Fibroblast of gingiva (primary cell): Measurements from ENCODE around the gene PPARG.

Source experiments
- DNase-seq: peaks from one replicate; pipeline ENCODE4 v3.0.0-alpha.2; 2011; ENCODE audit warnings: low read depth

The PPARG gene

GRCh38 chr3:12416731-12417130, 127.9 kb downstream of the PPARG start:
- no peak for DNase-seq

DNA sequence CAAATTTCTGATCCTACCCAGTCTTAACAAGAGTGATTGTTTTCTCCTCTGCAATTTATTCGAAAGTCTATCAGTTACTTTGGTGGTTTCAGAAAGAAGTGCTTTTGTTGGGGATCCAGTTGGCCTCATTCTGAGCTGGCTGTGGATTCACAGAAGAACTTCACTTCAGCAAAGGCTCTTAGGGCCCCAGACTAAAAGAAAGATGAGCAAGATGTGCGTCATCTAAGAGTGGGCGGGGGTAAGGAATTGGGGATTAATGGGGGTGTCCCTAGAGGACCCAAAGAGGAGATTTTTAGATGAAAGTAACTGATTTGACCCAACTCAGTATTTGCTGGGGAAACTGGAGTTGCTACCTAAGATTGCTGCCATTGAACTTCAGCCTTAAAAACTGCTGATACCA, 131.5 kb downstream of the PPARG start:
- DNase-seq = no peak

DNA sequence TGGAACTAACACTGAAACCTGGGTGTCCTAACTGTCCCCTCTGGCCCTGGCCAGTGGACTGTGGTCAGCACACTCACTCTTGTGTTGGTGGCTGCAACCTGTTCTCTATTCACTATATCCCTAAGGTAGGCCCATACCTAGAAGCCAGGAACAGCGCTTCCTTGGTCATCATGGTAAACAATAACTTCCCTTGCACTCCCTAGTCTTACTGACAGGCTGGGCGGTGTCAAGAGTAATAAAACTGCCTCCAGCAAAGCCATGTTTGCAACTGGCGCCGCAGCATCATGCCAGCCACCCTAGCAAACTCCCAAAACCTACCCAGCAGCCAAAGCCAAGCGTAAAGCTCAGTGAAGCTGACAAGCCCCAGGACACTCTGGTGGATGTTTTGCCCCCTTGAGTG, 132.3 kb downstream of the PPARG start:
- DNase-seq = no peak

DNA sequence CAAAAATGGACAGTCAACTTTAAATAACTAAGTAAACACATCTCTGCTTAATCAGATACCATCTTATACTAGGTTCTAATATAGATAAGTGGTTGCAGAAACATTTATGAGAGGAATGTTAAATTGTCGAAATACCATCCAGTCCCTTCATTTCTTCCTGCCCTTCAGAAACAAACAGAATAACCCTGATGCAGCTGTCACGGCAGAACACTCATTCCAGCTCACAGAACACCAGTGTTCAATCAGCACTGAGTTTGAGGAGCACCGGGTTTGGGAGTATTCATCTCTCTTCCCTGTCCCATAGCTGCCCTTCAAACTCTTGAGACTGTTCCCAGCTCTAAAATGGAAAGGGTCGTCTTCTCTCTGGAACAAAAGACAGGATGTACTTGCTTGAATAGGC, 134.3 kb downstream of the PPARG start:
- DNase-seq = no peak

- no peak for DNase-seq
These were observed 135.2 kb downstream of the PPARG start for GRCh38 chr3:12423918-12424630.

- DNase-seq = no peak
These were observed 135.9 kb downstream of the PPARG start for GRCh38 chr3:12424635-12425319.

- no peak for DNase-seq
These were observed 137.1 kb downstream of the PPARG start for GRCh38 chr3:12425850-12426579.

DNA sequence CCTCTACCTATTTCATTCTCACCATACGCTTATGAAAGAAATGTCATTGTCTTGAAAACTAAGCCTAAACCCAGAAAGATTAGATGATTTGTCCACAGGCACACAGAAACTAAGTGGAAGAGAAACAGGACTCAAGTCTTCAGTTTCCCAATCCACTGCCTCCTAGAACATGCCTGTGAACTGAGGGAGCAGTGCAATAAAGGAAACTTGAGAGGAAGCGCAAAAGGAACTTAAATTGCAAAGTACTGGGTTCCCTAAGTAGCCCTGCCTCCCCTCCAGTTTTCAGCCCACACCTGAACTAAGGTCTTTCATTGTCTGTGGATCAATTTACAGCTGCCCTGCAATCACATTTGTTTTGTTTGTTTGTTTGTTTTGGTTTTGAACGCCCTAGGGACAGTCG, 138.7 kb downstream of the PPARG start:
- peak; percentile 36 for DNase-seq

GRCh38 chr3:12428126-12428525, 139.3 kb downstream of the PPARG start:
- peak; percentile 40 for DNase-seq

DNA sequence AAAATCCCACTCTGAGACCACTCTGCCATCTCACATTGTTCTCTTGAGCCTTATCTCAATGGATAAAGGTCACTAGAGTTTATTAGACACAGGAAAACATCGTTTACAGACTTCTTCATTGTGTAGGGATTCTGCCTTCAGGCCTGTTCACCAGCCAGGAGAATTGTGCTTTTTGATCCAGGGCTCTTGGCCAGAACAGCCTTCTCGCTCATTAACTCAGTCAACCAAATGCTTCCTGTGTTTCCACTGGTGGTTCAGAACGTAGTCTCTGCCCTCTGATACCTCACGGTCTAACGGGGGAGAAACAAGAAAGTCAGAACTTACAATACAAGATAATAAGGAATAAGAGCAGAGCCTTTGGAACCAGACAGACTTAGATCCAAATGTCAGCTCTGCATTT, 141.2 kb downstream of the PPARG start:
- no peak for DNase-seq

- no peak for DNase-seq
These were observed 145.0 kb downstream of the PPARG start for GRCh38 chr3:12433823-12434222.

DNA sequence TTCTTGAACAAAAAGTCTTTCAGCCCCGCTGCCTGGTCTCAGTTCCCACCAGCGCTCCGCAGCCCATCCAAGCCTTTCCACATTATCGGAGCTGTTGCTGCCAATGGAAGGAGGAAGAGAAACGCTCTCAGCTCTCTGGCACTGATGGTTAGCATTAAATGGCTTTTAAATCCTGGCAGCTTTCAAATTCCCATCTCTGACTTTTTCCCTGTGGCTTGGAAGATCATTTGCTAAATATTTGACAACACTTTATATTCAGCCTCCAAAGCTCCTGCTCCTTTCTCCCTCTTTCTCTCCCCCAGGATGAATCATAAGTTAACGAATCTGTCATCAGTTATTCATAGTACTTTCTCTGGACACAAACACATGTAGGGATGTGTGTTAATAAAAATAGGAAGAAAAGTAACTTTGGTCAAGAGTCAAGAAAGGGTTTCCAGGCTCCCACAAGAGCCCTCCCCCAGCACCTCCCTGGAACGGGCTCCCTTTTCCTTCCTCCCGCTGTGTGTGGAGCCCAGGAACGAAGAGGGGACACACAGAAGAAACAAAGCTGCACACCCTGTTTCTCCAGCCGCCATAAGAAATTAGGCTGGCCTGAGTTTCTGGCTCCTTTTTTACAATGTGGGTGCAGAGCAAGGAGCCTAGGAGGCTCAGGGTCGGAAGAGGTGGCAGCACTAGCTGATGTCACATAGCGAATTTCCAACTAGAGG, 147.8 kb downstream of the PPARG start:
- peak; percentile 54 for DNase-seq

- DNase-seq = no peak
These were observed 148.3 kb downstream of the PPARG start for GRCh38 chr3:12437221-12437605.

DNA sequence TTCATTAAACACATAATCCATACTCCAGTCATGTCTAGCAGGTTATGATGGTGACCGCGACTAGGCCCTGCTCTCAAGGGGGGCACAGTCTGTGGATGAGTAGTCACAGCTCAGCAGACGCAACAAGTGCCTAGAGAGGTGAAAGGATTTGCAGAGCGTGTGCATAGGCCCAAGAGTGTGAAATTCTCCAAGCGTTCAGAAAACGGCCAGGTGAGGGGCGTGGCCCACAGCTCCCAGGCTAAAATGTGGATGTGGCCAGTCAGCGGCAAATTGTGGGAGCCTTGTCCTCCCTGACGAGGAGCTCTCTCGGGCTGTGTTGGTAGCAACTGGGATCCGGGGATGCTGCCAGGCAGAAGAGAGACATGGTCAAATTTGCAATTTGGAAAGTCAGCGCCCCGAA, 149.0 kb downstream of the PPARG start:
- no peak for DNase-seq

DNA sequence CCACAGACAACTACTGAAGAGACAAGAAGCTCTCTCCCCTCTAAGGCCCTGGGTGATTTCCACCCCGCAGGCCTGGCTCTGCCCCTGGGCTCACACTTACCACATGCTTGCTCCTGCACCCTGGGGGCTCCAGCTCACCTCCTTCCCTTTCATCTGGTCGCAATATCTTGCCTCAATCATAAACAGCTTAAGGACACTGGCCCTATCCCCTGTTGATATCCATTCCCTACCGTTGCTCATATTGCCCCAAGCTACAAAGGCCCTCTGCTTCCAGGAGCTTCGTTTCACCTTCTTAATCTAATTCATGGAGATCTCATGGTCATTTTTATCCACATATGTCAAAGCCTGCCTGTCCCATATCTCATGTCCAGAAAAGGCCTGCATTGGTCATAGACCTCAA, 149.4 kb downstream of the PPARG start:
- no peak for DNase-seq

GRCh38 chr3:12439161-12439940, 150.5 kb downstream of the PPARG start:
- no peak for DNase-seq

DNA sequence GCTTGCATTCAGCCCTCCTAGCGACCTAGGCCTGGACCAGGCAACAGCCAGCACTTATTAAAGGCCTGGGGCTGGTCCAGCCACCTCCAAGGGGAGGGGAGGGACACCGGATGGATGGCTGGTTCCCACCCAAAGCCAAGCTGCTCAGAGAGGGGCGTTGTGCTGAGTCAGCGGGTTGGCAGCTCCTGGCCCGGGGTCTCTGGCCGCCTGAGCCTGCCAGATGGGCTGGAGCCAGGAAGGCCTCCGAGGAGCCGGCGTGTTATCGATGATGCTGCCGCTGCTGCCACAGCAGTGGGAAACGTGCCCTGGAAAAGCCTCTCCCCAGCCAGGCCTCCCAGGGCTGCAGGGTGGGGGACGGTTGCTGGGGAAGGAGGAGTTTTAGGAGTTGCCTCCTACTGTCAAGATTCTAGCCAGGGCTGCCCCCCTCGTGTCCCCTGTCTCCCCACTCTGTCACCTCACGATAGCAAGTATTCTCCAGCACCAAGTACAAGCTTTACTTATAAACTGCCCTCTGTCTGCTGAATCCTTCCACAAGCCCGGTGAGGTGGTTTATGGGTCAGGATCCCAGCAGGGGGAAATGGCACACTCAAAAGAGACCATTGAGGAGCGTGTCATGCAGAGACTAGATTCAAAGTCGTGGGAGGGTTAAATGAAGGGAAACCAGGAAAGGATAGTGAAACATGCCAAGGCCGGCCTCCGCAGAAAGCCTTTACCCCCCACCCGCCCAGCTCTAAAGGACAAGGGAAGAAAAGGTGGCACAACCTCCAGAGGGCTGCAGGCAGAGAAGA, 152.3 kb downstream of the PPARG start:
- peak; percentile 75 for DNase-seq

DNA sequence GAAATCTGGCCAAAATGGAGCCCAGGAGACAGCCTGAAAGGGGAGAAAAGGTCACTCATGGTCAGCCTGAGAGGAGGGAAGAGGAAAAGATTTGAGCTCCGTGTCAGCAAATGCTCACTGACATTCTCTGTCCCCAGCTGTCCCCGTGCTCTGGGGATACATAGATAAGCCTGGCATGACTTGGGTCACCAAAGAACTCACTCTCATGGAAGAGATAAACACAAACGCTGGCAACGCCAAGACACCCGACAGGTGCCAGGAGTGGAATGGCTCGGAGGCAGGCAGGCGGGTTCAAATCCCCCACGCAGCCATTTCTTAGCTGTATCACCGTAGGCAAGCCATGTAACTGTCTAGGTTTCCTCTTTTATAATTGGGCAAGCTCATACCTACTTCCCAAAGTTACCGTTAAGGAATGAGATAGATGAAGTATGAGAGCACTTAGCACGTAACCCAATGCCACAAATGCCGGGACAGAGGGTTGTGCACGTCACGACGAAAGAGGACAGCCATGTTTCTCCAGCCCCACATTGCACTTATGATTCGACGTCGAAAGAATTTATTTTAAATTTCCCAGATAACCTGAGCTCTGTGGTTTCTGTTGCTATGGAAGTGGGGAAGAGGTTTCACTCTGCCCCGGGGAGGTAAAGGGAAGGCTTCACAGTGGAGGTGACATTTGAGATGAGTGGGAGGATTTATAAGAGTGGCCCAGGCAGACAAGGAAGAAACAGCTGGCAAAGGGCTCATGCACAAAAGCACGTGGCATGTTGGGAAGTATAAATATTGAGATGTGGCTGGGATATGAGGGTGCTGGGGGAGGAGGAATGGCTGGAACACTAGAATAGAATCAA, 154.0 kb downstream of the PPARG start:
- DNase-seq = no peak

DNA sequence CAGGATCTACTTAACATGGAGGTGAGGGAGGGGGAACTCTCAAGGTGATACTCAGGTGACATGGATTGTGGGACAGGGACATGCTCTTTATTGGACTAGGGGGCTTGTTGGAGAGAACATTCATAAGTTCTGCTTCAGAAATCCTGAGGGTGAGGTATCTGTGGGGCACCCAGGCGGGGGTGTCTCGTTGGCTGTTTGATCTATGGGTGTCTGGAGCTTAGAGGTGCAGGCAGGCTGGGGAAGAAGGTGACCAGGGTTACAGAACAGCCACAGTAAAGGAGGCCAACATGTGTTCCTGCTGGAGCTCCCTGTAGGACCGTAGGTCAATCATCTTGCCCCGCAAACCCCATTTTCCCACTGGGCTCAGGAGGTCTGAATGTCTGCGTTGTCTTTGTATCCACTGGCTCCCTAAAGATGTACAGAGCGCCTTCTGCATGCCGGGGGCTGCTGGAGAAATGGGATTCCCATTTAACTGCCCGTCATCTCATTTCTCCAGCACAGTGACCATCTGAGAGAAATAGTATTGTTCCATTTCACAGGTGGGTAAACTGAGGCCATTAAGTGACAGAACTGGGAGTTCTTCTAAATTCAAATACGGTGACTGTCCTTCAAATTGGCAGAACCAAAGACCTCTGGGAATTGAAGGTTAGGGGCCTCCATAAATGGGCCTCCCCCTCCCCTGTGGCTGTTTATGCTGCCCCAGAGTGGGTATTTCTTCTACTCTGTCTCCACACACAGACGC, 155.1 kb downstream of the PPARG start:
- no peak for DNase-seq
